HUES48 (cell line): ENCODE measurements around the gene PROCA1.
"Not testable (repeated sequence)": the region's sequence is repeated elsewhere in the genome, so short reads cannot be mapped to it uniquely, and the experiment has no call there.

Experiments used
- H3K27ac ChIP-seq: one replicate; pipeline ENCODE4 v1.7.0; 2013; ENCODE audit warnings: low read depth, low read length, inconsistent platforms
- H3K27me3 ChIP-seq: 2 replicates; pipeline ENCODE4 v1.6.1; 2013; ENCODE audit warnings: mild to moderate bottlenecking, low read length; ENCODE audit not compliant: control insufficient read depth, insufficient read depth
- H3K36me3 ChIP-seq: 2 replicates; pipeline ENCODE4 v1.6.1; 2013; ENCODE audit warnings: low read length; ENCODE audit not compliant: control insufficient read depth, insufficient read depth
- H3K4me1 ChIP-seq: 2 replicates; pipeline ENCODE4 v1.6.1; 2013; ENCODE audit warnings: mild to moderate bottlenecking, low read length; ENCODE audit not compliant: control insufficient read depth, insufficient read depth
- H3K4me3 ChIP-seq: 2 replicates; pipeline ENCODE4 v1.5.1; 2013; ENCODE audit warnings: mild to moderate bottlenecking, low read depth, low read length
- H3K9ac ChIP-seq: 2 replicates; pipeline ENCODE4 v1.6.1; 2013; ENCODE audit warnings: mild to moderate bottlenecking, low read depth, low read length, moderate library complexity
- H3K9me3 ChIP-seq: 2 replicates; pipeline ENCODE4 v1.6.1; 2013; ENCODE audit warnings: low read length; ENCODE audit not compliant: control insufficient read depth, insufficient read depth

PROCA1 gene

DNA sequence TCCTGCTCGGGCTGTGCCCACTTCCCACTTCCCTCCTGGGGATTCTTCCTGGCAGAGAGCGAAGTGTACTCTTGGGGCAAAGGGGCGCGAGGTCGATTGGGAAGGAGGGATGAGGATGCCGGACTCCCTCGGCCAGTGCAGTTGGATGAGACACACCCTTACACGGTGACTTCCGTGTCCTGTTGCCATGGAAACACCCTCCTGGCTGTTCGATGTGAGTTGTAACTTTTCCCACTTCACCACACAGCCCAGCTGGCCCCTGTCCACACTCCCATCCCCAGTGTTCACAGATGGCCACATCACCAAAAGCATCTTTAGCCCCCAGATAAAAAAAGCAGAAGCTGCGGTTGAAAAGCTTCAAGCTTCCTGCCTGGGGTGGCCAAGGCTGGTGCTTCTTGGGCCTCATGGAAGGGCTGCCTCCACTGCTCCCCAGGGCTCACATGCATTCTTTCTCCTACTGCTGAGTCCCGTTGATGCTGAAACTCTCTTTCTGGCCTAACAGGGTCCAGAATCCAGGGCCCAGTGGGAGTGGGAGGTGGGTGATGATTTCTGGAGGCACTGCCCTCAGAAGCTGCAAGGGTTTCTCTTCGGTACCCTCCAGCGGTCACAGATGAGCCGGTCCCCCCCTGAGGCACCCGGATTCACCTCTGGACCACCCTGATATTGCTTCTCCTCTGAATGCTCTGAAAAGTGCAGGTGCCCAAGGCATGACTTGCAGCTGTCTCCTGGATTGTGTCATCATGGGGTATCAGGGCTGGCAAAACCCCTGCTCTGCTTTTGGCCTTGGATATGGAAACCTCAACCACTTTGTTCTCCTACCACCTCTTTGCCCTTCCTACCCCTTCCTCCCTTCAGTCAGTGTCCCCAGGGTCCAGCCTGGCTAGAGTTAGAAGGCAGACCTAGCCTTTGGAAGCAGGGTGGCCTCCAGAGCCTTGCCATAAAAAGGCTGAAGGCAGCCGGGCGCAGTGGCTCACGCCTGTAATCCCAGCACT, 30.0 kb upstream of the PROCA1 start:
- Histone ChIP-seq H3K9me3 (no peaks in the 10 kb centered on the region), H3K27ac (no peak overlapping the region), H3K4me3 (no peak overlapping the region), H3K27me3 (no peaks in the 10 kb centered on the region), H3K9ac (no peak overlapping the region), H3K4me1 (peaks cover 9% of the 10 kb centered on the region), H3K36me3 (peaks cover 37% of the 10 kb centered on the region)

DNA sequence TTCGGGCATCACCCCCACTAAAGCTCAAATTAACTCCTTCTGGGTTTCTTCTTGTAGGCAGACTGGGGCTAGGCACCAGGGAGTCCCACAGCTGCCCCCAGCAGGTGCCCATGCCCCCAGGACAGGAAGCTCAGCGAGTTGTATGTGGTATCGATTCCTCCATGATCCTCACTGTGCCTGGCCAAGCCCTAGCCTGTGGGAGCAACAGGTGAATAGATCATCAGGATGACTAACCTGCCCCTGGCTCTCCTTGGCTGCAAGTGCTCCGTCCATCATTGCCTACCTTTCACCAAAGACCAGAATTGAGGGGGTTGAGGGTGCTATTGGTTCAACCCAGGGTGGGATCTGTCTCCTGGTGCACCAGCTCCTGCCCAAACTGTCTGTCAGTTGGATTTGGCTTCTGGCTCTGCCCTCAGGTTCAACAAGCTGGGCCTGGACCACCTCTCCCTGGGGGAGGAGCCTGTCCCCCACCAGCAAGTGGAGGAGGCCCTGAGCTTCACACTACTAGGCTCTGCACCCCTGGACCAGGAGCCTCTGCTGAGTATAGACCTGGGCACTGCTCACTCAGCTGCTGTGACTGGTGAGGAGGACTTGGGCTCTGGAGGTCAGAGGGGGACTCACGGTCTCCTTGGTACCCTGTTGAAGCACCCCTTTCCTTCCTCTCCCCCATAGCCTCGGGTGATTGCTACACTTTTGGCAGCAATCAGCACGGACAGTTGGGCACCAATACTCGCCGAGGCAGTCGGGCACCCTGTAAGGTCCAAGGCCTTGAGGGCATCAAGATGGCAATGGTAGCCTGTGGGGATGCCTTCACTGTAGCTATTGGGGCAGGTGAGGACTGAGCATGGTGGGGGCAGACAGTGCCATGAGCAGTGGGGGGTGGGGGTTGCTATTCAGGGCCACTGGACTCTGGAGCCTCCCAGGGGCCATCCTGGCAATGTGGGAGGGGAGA, 29.0 kb upstream of the PROCA1 start:
- Histone ChIP-seq H3K4me3 (no peak overlapping the region), H3K27ac (no peak overlapping the region), H3K9ac (no peak overlapping the region), H3K4me1 (no peaks in the 10 kb centered on the region), H3K9me3 (no peaks in the 10 kb centered on the region), H3K36me3 (peaks cover 30% of the 10 kb centered on the region), H3K27me3 (no peaks in the 10 kb centered on the region)

DNA sequence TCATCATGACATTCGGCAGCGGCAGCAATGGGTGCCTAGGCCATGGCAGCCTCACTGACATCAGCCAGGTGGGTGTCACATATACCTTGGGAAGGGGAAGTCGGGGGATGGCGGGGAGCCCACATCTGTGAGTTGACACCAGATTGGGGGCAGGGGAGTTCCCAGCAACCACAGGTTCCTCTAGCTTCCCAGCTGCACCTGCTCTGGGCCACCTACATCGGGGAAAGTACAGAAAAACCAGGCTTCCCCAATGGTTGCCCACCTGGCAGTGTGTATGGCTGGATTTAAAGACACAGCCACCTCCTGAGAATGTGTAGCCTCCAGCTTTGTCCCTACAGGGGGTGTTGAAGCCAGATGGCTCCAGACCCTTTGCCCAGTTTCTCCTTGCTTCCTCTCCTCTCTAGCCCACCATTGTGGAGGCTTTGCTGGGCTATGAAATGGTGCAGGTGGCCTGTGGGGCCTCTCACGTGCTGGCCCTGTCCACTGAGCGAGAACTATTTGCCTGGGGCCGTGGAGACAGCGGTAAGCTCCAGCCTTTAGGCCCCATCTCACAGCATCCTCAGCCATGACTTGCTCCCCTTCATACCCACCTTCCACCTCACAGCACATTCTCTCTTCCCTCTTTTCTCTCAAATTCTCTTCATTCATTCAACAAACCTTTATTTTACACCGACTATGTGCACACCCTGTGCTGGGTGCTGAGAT, 27.1 kb upstream of the PROCA1 start:
- no peaks in the 10 kb centered on the region for H3K27me3 ChIP-seq
- H3K9ac ChIP-seq = no peak overlapping the region
- no peaks in the 10 kb centered on the region for H3K9me3 ChIP-seq
- H3K36me3 ChIP-seq = peaks cover 40% of the 10 kb centered on the region
- no peak overlapping the region for H3K27ac ChIP-seq
- no peak overlapping the region for H3K4me3 ChIP-seq
- H3K4me1 ChIP-seq = no peaks in the 10 kb centered on the region

DNA sequence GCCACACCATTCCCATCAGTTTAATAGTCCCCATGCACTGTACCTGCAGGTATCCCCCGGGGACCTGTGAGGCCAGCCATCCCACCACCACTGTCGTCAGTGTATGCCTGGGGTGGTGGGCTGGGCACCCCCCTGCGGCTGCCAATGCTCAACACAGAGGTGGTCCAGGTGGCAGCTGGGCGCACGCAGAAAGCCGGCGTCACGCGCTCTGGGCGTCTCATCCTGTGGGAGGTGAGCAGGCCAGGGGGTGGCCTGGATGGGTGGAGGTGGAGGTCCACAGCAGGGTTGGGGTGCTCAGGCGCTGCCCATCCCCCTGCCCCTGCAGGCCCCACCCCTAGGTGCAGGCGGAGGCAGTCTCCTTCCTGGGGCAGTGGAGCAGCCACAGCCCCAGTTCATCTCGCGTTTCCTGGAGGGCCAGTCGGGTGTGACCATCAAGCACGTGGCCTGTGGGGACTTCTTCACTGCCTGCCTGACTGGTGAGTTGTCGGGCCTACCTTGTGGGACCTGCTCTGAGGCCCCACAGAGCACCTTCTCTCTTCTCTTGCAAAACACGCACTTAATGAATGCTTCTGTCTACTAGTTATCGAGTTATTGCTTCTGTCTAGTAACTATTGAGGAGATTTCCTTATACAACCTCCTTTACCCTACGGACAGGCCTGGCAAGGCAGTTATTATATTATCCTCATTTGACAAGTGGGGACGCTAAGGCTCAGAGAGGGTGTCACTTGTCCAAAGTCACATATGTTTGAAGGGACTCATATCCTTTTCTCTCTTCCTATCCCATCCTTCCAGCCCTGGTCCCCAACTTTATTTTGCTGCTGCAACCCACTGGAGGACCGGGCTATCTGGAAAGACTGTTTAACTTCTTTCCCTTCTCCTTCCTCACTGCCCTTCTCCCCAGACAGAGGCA, 26.3 kb upstream of the PROCA1 start:
- Histone ChIP-seq H3K27ac (no peak overlapping the region), H3K4me3 (no peak overlapping the region), H3K9me3 (no peaks in the 10 kb centered on the region), H3K9ac (no peak overlapping the region), H3K27me3 (no peaks in the 10 kb centered on the region), H3K4me1 (no peaks in the 10 kb centered on the region), H3K36me3 (peaks cover 43% of the 10 kb centered on the region)

GRCh38 chr17:28737316-28737715, 25.6 kb upstream of the PROCA1 start:
- H3K4me1 ChIP-seq = no peaks in the 10 kb centered on the region
- H3K27ac ChIP-seq = no peak overlapping the region
- H3K9ac ChIP-seq = no peak overlapping the region
- no peaks in the 10 kb centered on the region for H3K27me3 ChIP-seq
- H3K4me3 ChIP-seq = no peak overlapping the region
- H3K36me3 ChIP-seq = peaks cover 43% of the 10 kb centered on the region
- H3K9me3 ChIP-seq = no peaks in the 10 kb centered on the region

DNA sequence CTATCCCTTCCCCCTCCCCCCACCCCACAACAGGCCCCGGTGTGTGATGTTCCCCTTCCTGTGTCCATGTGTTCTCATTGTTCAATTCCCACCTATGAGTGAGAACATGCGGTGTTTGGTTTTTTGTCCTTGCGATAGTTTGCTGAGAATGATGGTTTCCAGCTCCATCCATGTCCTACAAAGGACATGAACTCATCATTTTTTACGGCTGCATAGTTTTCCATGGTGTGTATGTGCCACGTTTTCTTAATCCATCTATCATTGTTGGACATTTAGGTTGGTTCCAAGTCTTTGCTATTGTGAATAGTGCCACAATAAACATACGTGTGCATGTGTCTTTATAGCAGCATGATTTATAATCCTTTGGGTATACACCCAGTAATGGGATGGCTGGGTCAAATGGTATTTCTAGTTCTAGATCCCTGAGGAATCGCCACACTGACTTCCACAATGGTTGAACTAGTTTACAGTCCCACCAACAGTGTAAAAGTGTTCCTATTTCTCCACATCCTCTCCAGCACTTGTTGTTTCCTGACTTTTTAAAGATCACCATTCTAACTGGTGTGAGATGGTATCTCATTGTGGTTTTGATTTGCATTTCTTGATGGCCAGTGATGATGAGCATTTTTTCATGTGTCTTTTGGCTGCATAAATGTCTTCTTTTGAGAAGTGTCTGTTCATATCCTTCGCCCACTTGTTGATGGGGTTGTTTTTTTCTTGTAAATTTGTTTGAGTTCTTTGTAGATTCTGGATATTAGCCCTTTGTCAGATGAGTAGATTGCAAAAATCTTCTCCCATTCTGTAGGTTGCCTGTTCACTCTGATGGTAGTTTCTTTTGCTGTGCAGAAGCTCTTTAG, 24.5 kb upstream of the PROCA1 start:
- not testable (repeated sequence) for H3K9ac ChIP-seq, H3K27me3 ChIP-seq, H3K27ac ChIP-seq, H3K9me3 ChIP-seq, H3K4me3 ChIP-seq, H3K4me1 ChIP-seq
- peaks cover 38% of the 10 kb centered on the region for H3K36me3 ChIP-seq

GRCh38 chr17:28735242-28735722, 23.6 kb upstream of the PROCA1 start:
- Histone ChIP-seq H3K9me3 (no peaks in the 10 kb centered on the region), H3K36me3 (peaks cover 32% of the 10 kb centered on the region), H3K4me3 (no peak overlapping the region), H3K27me3 (no peaks in the 10 kb centered on the region), H3K27ac (no peak overlapping the region), H3K9ac (no peak overlapping the region), H3K4me1 (no peaks in the 10 kb centered on the region)

GRCh38 chr17:28734712-28735241, 23.1 kb upstream of the PROCA1 start:
- Histone ChIP-seq H3K9ac (no peak overlapping the region), H3K4me3 (no peak overlapping the region), H3K36me3 (peaks cover 32% of the 10 kb centered on the region), H3K27ac (no peak overlapping the region), H3K27me3 (no peaks in the 10 kb centered on the region), H3K9me3 (no peaks in the 10 kb centered on the region), H3K4me1 (no peaks in the 10 kb centered on the region)

- H3K4me3 ChIP-seq = no peak overlapping the region
- no peak overlapping the region for H3K27ac ChIP-seq
- H3K36me3 ChIP-seq = peaks cover 22% of the 10 kb centered on the region
- H3K9me3 ChIP-seq = no peaks in the 10 kb centered on the region
- no peak overlapping the region for H3K9ac ChIP-seq
- H3K4me1 ChIP-seq = no peaks in the 10 kb centered on the region
- no peaks in the 10 kb centered on the region for H3K27me3 ChIP-seq
These were observed 21.7 kb upstream of the PROCA1 start for GRCh38 chr17:28733346-28733745.
